Middle frontal gyrus (tissue), 1 donor: ENCODE data around the gene PAX7.

Experiments
- DNase-seq: peaks from one replicate; pipeline ENCODE4 v3.0.0-alpha.2; 2015; ENCODE audit warnings: low spot score; ENCODE audit errors: extremely low spot score

Gene PAX7

GRCh38 chr1:18700530-18700929 is 69.9 kb downstream of the PAX7 start:
- no peak for DNase-seq

DNA sequence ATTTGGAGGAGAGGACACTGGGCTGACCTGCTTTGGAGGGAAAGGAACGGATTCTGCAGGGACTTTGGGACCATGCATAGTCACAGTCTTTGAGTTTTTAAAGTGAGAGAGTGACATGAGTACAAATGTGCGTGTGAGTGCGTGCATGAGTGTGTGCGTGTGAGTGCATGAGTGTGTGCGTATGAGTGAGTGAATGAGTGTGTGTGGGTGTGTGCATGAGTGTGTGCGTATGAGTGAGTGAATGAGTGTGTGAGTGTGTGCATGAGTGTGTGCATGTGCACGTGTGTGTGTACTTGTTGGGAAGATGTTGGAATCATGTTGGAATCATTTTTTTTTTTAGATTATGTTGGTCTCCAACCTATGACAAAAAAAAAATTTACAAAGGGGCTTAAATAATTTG is 70.5 kb downstream of the PAX7 start:
- no peak for DNase-seq

DNA sequence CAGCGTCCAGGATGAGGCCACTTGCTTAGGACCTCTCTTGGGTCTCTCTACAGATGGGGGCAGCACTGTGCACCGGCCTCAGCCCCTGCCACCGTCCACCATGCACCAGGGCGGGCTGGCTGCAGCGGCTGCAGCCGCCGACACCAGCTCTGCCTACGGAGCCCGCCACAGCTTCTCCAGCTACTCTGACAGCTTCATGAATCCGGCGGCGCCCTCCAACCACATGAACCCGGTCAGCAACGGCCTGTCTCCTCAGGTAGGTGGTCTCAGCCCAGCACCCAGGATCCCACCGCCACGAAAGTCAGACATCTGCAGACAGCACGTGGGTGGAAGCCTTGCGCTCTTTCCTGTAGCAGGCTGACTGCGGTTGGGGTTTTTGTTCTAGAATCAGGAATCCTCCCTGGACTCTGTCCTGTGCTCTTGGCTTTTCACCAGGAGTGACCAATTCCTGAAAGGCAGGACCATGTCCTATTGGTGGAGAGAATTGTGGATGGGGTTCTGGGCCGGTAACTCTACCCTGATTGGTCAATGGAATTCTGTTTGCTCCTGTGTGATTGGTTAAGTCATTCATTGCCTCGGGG is 72.5 kb downstream of the PAX7 start:
- peak; percentile 14 for DNase-seq

- DNase-seq: no peak
Observed at GRCh38 chr1:18705811-18706210, 75.2 kb downstream of the PAX7 start.

- DNase-seq: no peak
Observed at GRCh38 chr1:18707696-18708257, 77.1 kb downstream of the PAX7 start.

DNA sequence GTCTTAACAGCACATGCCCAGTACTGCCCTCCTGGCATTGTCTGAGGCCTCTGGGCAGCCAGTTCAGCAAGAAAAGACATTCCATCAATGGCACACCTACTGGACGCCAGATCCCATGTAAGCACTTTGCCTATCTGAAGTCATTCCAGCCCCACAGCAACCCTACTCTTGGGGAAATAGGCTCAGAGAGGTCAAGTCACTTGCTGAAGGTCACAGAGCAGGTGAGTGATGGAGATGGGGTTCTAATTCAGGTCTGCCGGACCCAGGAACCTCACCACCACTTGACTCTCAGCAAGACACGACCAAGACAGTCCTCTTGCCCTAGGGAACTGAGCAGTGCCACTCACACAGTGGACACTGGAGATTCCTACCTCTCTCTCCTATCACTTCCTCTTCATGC is 79.4 kb downstream of the PAX7 start:
- no peak for DNase-seq

DNA sequence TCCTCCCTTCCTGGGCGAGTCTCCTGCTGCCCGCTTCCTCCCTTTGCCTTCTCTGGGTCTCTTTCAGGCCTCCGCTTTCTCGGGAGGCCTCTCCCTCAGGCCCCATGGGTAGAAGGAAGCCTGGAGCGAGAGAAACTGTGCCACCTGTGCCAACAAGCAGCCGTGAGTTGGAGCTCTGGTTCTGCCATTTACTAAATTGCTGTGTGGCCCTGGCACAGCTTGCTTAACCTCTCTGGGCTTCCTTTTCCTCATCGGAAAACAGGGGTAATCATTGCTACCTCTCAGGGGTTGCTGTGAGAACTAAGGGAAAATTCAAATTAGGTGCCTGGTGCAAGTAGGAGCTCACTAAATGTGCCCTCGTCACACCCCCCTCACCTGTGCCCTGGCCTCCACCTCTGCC is 80.4 kb downstream of the PAX7 start:
- DNase-seq: no peak

- no peak for DNase-seq
Observed at GRCh38 chr1:18711536-18712251, 81.0 kb downstream of the PAX7 start.

DNA sequence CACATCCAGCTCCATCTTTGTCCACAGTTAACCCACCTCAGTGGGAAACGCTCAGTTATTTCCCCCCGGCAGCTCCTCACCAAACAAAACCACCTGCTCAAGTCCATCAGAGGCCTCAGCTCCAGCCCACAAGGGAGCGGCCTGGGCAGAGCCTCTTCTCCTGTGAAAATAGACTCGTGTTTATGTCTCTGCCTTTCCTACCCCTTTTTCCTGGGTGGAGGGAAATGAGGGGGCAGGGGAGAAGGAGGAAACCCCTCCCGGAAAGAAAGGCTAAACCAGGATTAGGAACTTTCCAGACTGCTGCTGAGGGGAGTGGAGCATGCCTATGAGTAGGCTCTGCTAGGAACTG is 81.6 kb downstream of the PAX7 start:
- DNase-seq: no peak

- DNase-seq: no peak
Observed at GRCh38 chr1:18714404-18715175, 83.9 kb downstream of the PAX7 start.

DNA sequence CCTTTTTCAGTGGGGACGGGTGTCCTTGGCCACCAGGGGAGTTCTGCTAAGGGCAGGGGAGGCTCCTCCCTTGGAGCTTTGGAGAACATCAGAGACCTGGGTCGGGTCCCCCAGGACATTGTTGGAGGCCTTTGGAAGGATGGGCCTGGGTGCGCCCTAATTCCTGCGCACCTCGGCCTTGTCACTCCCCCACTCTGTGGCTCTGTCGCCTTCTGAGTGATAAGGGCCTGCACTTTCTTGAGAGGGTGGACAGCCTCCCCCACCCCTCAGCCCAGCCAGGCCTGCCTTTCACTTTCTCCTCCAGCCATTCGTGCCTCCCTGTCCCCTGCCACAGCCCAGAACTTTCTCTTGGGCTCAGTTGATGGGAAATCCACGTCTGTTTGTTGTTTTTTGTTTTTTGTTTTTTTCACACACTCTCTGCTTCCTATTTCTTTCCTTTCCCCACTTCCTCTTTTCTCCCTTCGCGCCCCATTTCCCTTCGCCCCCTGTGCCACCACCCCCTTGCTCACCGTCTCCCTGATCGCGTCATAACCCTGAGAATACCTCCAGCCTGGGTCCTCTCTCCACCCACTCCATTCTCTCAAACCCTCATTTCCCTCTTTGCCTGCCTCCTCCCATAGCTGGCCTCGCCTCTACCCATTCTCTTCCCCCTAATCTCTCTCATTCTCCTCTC is 85.6 kb downstream of the PAX7 start:
- no peak for DNase-seq

GRCh38 chr1:18716785-18717678 is 86.4 kb downstream of the PAX7 start:
- no peak for DNase-seq

- no peak for DNase-seq
Observed at GRCh38 chr1:18719786-18720451, 89.3 kb downstream of the PAX7 start.

DNA sequence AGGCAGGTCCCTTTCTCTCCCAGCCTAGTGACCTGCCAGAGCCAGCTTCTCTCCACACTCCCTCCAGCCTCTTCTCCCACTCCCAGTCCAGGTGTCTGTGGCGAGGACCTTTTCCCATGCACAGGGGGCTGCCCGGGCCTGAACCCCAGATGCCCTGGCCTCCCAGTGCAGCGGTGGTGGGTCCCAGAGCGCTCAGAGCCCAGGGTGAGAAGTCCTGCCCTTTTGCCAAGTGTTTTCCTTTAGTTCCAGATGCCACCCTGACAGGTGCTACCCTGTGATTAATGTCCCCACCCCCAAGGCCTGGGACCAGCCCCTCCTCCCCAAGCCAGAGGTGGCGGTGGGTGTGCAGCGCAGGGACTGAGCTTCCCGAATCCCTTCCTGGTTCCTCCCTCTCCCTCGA is 90.4 kb downstream of the PAX7 start:
- DNase-seq: no peak

- DNase-seq: no peak
Observed at GRCh38 chr1:18721776-18722175, 91.1 kb downstream of the PAX7 start.

- DNase-seq: no peak
Observed at GRCh38 chr1:18722270-18722669, 91.6 kb downstream of the PAX7 start.

GRCh38 chr1:18723206-18723605 is 92.6 kb downstream of the PAX7 start:
- no peak for DNase-seq

DNA sequence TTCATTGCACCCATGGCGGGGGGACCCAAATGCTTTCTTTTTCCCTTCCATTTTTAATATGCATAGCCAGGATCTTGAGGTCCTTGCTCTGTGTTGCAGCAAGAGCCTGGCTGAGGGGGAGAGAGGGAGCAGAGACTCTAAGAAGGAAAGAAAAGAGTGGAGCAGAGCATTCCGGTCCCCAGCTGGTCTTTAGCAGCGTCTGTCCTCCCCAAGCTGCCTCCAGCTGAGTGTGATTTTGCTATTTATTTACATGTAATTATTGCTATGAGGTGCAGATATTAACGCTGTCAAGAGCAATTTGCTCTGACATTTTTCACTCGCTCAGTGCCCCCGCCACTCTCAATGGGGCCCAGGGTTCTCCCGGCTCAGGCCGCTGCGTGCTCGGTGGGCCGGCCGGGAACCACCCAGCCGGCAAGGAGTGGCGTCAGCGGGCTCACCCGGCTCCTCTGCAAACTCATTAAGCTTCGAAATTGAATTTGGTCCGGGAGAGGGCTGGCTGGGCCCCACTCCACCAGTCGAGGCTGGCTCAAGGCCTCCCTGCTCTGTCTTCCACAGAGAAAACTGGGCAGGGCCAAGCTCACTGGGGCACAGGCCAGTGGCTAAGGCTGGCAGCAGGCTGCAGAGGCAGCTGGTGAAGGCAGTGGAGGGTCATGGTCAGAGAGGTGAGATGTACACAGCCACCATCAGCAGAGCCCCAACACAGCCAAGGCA is 93.2 kb downstream of the PAX7 start:
- no peak for DNase-seq

GRCh38 chr1:18724801-18725200 is 94.2 kb downstream of the PAX7 start:
- DNase-seq: no peak
